ENCODE results near the gene CAP1.

CAP1 gene

DNA sequence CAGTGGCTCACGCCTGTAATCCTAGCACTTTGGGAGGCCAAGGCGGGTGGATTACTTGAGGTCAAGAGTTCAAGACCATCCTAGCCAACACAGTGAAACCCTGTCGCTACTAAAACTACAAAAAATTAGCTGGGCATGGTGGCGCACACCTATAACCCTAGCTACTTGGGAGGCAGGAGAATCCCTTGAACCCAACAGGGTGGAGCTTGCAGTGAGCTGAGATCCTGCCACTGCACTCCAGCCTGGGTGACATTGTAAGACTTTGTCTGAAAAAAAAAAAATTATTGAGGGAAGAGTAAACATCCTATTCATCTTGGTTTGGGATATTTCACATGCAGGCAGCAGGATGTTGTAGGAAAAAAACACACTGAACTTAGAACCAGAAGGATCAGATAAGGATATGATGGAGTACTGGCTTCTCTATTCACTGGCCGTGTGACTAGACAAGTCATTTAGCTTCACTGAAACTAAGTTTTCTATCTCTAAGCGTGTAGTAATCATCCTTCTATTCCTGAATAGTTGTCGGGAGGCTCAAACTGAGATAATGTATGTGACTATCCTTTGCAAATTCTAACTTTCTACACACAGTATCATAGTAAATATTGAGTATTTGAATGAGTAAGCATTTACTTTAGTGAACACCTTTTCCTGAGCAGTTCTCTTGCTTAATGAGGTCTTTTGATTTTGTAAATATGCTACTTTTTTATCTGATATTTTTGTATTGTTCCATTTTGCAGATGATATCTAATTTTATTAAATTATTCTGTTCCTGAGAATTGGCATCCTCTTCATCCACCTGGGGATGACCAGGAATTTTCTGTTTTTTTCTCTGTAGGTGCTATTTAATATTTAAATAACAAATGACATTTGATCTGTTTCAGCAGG, 18.2 kb downstream of the CAP1 start:
- DNase-seq (ENCODE audit: low read depth in 3 of 3): no peak

DNA sequence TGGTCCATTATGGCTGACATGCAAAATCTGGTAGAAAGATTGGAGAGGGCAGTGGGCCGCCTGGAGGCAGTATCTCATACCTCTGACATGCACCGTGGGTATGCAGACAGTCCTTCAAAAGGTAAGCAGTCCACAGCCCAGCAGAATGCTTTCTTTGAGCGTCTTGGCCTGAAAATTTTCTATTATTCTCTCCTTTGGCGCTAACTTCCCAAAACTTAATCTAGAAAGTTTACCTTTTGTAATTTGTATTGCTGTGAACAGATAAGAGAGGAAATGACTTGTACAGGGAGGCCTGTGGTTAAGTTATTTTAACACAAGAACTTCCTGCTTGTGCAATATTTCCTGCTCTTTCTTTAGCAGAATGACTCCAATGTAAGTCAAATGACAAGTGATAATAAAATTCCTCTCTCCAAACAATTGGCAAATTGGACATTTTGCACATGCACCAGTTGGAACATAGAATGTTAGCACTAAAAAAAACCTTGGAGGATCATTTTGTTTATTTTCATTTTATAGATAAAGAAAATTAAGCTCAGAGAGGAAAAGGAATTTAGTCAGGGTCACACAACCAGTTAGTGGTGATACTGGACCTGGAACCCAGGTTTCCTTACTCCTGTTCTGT, 18.9 kb downstream of the CAP1 start:
- no peak for DNase-seq (ENCODE audit: low read depth in 3 of 3)

DNA sequence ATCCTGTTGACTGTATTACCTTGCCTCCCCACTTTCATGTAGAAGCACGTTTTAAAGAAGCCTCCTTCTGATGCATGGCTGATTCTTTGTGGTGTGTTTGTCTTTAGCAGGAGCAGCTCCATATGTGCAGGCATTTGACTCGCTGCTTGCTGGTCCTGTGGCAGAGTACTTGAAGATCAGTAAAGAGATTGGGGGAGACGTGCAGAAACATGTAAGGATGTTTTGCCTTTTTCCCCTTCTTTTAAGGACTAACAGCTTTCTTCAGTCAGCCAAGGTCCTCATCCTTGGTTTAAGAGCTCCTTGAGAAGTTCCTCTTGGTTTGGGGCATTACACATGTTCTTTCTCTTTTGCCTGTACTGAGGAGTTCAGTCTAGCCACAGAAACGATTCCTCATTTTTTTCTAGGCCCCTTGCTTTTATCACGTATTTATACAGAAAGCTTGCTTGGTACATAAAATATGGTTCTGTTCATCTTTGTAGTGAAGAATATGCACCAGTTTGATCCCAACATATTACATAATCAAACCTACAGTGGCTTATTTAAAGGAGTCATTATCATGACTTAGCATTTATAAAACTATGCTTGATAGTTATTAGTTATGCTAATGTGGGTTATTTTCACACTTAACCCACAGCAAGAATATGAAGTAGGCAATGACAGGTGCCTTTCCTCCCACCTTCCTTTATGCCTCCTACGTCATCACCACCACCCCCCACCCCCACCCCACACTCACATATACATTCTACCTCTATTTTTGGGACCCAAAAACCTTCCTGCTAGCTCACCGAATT, 19.6 kb downstream of the CAP1 start:
- DNase-seq (ENCODE audit: low read depth in 3 of 3): no peak

DNA sequence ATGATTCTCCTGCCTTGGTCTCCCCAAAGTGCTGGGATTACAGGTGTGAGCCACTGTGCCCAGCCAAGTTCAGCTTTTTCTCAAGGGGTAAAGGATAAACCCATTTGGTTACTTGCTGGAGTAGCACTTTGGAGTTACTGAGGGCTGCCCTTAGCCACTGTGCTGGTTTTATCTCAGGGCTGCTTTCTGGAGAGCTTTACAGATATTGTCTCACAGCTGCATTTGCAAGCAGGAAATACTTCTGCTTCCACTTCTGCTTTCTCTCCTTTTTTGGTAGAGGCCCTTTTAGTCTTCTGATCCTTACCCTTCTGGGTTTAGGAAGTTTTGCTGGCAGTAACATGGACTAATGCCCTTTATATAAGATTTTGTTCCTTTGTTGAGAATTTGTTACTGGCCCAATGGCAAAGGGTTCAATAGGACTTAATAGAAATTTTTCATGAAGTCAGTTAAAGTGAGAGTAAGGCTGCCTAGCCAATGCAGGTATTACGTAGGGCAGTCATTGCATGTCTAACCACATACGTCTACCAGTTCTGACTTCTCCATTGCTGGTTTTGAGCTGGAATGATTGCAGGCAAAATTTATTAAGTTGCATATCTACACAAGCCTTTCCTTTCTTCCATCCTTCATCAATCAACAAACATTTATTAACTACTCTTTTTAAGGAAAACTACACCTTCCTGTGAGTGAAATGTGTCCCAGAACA, 24.4 kb downstream of the CAP1 start:
- no peak for DNase-seq (ENCODE audit: low read depth in 3 of 3)

DNA sequence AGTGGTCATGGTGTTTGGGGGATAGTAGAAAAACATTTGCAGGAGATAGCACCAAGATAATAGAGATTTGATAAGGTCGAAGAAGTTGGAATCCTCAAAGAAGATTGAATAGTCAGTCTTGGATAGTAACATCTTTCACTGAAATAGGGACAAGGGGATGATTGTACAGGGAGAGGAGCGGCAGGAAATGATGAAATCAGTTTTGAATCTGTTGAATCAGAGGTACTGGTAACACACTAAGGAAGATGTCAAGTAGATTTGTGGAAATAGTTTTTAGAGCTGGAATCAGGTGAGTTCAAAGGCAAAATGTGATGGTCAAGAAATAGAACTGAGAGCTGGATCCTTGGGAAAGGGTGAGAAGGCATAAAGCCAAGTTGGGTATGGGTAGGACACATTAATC, 26.5 kb downstream of the CAP1 start:
- no peak for DNase-seq (ENCODE audit: low read depth in 3 of 3)

DNA sequence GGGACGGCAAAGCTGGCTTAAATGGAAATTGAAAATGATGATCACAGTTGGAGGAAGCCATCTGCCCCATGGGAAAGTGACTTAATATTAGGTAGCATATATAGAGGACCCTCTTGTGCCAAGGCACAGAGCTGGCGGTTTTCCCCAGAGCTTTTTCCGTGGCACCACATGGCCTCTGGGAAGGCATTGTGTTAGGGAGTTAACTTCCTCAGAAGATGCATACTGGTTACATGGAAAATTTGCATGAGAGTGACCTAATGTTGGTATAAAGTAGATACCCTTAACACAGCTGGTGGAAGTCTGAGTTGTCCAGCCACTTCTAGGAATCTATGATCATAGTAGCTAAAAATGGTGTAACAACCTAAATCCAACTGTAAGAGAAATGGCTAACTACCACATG, 27.3 kb downstream of the CAP1 start:
- DNase-seq (ENCODE audit: low read depth in 3 of 3): no peak

DNA sequence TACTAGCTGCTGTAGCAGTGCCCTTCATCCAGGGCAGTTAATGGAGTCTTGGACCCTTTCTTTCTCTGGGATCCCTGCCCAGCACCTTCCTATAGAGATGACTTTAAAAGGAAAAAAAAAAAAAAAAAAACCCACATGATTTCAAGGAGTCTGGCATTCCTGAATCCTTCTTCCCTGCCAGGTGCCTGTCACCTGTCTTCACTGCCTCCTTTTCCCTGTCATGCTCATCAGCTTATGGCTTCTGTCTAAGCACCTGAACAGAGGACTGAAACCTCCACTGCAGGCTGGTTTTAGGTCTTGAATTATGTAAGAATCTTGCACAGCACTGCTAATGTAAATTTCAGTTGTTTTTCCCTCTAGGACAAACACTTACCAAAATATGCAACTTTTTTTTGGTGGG, 31.6 kb downstream of the CAP1 start:
- no peak for DNase-seq (ENCODE audit: low read depth in 3 of 3)

DNA sequence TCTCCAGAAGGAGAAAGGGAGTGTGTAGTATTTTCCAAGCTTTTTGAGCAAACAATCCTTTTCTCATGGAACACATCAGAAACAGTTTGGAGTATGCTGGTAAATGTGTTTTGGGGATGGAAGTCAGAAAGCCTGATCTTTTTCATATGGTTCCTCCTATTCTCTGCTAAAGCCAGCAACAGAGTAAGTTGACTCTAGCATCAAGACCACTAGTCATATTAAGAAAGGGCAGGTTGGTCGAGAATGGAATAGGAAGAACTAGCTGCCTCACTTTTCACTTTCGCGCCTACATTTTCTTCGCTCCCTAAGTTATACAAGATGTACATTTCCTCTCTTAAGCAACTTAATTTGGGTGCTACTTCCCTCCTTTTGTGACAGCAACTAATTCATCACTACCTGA, 32.5 kb downstream of the CAP1 start:
- DNase-seq (ENCODE audit: low read depth in 3 of 3): no peak

DNA sequence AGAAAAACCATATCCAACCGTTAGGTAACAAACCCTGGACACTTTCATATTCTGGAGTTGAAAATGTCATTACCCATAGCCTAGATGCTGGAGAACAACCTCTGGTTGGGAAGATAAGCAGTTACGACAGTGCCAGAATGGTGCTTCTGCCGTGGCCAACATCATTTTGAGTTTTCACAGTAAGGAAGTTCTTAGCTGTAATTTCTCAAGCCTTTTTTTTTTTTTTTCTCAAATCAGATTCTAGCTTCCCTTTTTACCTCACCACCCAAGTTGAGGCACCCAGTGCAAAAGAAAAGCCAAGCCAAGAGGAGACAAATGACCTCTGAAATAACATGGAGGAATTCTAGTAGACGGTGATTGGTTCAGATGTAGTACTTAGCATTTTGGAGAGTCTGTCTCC, 34.7 kb downstream of the CAP1 start:
- DNase-seq (ENCODE audit: low read depth in 3 of 3): no peak

DNA sequence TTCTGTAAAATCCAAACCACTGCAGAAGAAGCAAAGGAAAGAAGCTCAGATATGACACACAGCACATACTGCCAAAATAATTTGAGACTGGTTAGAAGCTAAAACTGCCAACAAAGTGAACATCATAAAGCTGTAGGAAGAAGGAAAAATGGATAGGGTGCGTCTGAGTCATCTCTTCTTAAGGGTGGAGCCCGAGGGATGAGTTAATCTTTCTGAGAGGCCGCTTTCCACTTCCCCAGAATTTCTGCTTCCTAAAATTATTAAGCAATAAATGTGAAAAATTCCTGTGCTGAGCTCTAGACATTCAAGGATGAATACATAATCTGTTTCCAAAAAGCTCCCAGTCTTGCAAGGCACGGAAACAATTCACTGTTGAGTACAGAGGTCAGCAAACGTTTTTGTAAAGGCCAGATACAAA, 36.4 kb downstream of the CAP1 start:
- no peak for DNase-seq (ENCODE audit: low read depth in 3 of 3)

DNA sequence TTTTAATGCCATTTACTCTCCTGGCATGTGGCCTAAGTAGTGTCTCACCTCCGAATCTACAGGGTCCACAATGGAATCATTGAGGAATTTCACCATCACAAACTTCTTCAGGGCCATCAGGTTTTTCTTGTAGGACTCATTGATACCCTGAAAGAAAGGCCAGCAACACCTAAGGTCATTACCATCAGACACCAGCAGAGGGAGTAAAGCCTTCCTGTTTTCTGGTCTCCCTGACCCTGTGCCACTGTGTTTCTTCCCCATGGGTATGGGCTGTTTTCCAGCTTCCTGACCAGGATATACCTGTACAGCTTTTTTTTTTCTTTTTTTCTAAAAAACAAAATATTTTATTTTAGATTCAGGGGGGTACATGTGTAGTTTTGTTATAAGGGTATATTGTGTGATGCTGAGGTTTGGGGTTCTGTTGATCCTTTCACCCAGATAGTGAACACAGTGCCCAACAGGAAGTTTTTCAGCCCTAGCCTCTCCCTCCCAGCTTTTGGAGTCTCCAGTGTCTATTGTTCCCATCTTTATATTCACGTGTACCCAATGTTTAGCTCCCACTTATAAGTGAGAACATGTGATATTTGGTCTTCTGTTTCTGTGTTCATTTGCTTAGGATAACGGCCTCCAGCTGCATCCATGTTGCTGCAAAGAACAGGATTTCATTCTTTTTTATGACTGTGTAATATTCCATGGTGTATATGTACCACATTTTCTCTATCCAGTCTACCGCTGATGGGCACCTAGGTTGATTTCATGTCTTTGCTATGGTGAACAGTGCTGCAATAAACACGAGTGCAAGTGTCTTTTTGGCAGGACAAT, 38.2 kb downstream of the CAP1 start:
- DNase-seq (ENCODE audit: low read depth in 3 of 3): peak in 2 of 3 experiments; percentile 23 to 44

DNA sequence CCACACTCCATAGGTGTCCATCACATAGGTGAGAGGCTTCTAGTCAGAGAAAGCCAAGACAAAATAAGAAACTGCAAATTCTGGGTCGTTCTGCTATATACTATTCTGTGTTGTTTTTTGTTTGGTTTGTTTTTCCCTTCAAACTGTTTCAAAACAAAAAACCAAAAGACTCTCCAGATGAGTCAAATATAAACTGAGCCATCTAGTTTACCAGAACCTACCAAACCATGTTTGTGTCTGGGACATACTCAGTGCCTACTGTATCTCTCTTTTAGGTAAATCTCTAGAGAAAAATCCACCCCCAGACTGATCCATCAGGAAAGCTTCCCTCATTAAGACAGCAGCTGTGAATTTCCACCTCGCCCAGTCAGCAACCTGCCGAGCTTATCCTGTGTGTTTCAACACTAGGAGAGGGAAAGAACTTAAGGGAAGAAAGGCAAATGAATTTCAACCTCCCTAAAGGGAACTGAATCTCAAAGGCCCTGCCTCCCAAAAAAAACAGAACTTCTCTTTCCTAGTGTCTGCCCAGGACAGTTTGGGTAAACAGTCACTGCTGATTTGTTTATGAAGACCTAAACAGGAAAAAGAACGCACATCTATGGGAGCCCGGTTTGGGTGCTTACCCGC, 39.4 kb downstream of the CAP1 start:
- DNase-seq (ENCODE audit: low read depth in 3 of 3): no peak

DNA sequence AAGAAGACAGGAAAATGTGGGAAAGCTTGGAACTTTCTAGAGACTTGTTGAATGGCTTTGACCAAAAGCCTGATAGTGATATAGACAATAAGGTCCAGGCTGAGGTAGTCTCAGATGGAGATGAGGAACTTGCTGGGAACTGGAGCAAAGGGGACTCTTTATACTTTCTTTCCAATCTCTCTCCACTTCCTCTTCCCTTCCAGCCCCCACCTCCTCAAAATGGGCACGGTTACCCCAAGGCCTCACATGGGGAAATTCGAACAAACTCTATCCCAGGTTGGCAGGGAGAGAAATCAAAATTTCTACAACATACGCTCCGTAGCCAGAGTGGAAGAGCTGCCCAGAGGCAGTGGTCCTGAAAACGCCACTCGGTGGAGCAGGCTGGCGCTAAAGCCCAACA, 41.3 kb downstream of the CAP1 start:
- DNase-seq (ENCODE audit: low read depth in 3 of 3): no peak

DNA sequence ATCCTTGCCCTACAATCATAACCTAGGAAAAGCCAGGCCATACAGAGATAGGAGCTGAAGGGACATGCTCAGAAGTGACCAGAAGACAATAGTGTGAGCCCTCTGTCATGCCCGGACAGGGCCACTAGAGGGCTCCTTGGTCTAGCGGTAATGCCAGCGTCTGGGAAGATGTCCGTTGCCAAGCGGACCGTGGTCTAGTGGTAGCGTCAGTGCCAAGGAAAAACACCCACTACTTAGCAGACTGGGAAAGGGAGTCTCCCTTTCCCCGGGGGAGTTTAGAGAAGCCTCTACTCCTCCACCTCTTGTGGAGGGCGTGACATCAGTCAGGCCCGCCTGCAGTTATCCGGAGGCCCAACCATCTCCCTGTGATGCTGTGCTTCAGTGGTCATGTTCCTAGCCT, 44.2 kb downstream of the CAP1 start:
- peak in 1 of 3 experiments; percentile 35 for DNase-seq (ENCODE audit: low read depth in 3 of 3)

DNA sequence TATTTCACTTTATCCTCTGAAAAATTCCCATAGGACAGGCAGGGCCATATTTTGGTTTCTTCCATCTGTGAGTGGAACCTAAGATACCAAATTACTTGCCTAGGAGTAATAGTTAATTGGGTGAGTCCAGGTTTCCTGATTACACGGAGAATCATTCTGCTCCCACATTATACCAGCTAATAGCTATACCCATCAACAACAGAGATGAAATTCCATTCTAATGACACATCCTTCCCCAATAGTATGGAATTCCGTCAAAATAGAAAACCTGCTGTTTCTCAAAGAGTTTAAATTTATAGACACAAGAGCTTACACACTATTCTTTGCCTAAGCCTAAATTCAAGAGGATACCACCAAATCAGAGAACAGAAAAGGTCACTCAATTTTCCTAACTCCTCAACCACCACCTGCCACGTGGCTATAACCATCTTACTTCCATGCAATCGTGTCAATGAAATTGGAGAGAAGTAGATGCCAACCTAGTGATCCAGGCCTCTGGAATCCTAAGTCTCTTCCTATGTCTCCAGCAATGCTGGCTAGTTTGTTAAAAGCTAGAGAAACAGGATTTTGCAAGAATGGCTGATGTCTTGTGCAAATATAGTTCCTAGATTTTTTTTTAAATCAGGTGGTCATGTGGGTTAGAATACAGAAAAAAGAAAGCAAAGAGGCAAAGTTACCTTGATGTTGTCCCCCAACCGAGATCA, 50.3 kb downstream of the CAP1 start:
- DNase-seq (ENCODE audit: low read depth in 3 of 3): no peak

DNA sequence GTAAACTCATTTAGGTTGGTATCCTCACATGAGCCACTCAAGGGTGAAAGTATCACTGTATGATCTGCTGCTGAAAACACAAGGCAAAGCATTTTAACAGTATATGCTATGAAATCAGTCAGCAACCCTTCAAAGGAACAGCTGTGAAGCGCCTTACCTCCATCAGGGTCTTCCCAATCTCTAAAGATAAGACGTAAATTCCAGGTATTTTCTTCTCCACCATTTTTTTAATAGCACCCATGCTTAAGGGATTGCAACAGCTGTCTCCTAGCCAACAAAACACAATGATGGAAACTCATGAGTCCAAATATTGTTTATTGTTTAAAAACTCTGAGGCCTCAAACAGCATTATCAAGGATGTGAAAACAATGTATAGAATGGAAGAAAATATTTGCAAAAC, 51.7 kb downstream of the CAP1 start:
- DNase-seq (ENCODE audit: low read depth in 3 of 3): no peak

DNA sequence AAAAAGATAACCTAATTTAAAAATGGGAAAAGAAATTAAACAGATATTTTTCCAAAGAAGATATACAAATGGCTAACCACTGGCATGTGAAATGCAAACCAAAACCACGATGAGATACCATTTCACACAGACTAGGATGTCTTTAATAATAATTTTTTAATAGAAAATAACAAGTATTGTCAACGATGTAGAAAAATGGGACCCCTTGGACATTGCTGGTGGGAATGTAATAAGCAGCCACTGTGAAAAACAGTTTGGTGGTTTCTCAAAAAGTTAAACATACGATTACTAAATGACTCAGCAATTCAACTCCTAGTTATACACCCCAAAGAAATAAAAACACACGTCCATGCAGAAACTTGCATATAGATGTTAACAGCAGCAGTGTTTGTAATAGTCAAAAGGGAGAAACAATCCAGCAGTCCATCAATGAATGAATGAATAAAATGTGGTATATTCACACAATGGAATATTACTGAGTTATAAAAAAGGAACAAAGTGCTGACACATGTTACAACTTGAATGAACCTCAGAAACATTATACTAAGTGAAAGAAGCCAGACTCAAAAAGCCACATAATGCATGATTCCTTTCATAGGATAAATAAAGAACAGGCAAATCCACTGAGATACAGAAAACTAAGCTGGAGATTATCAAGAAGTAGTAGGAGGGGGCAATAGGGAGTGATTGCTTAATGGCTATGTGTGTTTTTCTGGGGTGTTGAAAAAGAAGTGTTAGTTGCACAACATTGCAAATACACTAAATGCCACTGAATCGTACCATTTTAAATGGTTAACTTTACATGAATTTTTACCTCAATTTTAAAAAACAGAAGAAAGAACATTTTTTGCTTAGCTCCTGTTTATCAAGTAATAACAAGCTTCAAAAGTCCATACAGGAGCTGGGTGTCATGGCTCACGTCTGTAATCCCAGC, 52.4 kb downstream of the CAP1 start:
- DNase-seq (ENCODE audit: low read depth in 3 of 3): no peak

DNA sequence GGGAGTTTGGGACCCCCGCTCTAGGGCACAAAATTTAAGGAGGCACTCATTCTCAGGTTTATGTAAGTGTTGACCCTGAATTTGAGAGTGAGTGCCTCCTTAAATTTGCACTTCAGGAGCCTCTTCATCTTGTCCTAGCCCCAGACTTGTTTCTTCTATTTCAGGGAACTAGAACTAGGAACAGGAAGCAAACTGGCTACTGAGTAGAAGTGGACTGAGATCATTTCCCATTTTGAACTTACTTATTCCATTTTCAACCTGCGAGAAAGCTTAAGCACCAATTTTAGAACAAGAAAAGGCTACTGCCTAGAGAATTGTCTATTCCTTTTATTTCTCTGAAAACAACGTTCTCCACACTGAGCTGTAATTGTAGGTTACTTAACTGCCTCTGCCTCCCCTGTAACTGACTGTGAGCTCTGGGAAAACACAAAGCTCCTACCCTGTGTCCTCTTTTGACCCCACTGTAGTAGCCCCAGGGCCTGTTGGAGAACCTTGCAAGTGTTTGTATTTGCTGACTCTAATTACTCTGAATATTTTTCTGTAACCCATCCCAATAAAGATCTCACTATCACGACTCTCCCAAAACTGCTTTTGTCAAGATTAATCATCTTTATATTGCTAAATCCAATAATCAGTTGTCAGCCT, 54.1 kb downstream of the CAP1 start:
- no peak for DNase-seq (ENCODE audit: low read depth in 3 of 3)

Data from stimulated activated CD4-positive, alpha-beta T cell treated with anti-CD3 and anti-CD28 coated beads, TNF-alpha, amount 100 ng/mL, for 24 hours (primary cell).